GM12865 (cell line): ENCODE measurements around the gene MEN1.

Experiments
- DNase-seq: peaks from one replicate; pipeline ENCODE4 v3.0.0; 2010; ENCODE audit warnings: low read depth
- H3K4me3 ChIP-seq: 2 replicates; pipeline ENCODE4 v1.5.1; 2011; ENCODE audit warnings: mild to moderate bottlenecking, low read depth, low read length, control low read depth
- TF ChIP-seq, protein P1 (sequence below): IDR thresholded peaks from 2 replicates; pipeline ENCODE4 v1.5.1; 2011; ENCODE audit warnings: low read length, control low read depth, low read depth, inconsistent platforms; ENCODE audit not compliant: insufficient read depth; ENCODE audit errors: missing control alignments

Gene MEN1

DNA sequence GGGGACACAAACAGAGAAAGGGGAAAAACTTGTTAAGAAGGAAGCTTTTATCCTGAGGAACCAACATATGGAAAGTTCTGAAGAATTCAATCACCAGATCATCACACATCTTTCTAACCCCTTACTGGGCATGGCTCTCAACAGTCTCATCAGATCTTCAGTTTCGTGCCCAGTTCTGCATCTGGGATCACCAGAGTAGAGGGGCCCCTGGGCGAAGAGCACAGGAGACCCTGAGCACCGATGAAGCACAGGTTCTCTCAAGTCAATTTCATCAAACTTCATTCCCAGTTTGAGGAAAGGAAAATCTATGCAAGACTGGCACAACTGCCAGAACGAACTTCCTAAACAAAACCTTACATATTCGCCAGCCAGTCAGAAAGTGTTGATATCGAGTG, 42.1 kb downstream of the MEN1 start:
- TF ChIP-seq, protein P1, sequence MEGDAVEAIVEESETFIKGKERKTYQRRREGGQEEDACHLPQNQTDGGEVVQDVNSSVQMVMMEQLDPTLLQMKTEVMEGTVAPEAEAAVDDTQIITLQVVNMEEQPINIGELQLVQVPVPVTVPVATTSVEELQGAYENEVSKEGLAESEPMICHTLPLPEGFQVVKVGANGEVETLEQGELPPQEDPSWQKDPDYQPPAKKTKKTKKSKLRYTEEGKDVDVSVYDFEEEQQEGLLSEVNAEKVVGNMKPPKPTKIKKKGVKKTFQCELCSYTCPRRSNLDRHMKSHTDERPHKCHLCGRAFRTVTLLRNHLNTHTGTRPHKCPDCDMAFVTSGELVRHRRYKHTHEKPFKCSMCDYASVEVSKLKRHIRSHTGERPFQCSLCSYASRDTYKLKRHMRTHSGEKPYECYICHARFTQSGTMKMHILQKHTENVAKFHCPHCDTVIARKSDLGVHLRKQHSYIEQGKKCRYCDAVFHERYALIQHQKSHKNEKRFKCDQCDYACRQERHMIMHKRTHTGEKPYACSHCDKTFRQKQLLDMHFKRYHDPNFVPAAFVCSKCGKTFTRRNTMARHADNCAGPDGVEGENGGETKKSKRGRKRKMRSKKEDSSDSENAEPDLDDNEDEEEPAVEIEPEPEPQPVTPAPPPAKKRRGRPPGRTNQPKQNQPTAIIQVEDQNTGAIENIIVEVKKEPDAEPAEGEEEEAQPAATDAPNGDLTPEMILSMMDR: no peak
- no peak for DNase-seq
- no peak overlapping the region for H3K4me3 ChIP-seq

DNA sequence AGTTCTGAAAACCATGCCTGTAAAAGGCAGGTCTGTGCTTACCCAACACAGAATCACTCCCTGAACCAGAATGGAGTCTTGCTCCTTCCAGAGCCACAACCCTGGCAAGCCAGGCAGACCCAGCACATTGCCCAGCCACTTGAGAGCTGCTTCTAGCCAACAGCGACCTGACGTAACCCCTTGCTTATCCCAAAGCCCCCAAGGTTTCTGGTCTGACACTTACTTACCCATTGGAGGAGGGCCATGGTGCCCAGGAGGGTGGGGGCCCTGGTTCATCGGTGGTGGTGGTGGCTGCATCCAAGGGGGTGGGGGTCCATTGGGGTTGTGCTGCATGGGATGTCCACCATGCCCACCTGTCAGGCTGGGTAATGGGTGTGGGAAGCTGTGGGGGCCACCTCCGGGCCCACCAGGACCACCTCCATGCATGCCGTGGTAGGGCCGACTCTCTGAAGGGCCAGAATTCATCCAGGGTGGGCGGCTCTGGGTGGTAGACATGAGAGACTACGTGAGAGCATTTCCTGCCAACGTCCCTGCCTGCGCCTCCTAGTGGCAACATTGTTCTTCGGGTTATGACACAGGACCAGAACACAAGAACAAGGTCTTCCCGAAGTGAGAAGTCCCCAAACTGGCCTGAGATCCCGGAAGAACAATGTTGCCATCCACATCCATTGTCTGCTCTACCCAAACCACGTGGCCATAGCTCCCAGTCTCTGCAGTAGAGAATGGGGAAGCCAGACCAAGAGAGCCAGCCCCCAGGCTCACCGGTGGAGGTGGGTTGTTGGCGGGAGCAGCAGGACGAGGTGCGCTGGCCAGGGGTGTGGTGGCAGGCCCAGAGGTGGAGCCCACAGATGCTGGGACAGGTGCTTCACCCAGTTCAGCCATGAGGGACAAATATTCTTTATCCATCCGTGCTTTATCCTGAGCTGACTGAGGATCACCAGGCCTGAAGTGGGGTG, 42.7 kb downstream of the MEN1 start:
- peak; percentile 81 for DNase-seq
- TF ChIP-seq, protein P1: peak; percentile 81
- H3K4me3 ChIP-seq: no peak overlapping the region

DNA sequence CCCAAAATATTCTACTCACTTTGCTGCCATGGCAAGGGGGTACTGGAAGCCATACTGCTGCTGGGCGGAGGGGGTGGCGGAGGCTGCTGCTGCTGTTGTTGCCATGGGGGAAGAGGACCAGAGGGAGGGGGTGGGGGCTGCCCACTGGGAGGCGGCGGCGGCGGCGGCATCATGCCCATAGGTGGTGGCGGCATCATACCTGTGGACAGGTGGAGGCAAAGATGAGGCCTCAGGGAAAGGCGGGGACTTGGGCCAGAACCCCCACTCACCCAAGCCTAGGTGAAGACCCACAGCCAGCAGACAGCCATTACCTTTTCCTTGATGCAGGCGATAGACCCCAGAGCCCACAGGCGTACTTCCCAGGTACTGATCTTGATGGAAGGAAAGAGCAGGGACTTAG, 43.5 kb downstream of the MEN1 start:
- H3K4me3 ChIP-seq: no peak overlapping the region
- TF ChIP-seq, protein P1: no peak
- no peak for DNase-seq

DNA sequence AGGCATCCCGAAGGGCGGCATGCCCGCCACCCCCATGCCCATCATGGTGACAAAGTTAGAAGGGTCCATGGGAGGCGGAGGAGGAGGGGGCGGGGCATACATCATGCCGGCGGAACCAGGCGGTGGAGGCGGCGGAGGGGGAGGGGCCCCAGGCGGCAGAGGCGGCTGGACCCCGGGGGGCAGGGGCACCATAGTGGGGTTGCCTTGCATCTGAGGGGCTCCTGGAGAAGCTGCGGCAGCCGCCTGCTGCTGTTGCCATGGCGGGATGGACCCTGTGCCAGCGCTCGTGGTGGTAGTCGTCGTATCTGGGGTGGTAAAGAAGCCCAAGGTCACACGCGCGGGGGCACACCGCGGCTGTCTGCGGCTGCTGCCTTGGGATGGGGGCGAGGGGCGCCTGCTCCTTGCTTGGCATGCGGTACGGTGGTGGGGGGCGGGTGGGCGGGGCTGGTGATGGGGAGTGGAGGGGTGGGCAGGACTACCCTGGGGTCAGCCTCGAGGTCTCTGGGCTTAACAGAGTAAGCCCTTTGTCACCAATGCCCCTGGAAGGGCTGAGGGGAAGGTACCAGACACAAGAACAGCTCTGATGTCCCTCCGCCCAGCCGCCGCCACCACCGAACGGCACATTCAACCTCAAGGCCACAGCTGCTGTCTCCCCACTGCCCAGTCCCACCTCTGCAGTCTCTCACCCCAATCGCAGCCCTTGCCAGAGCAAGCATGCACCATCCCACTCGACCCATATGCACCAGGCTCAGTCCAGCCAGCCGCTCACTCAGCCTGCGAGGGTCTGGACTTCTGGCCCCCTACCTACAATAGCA, 44.3 kb downstream of the MEN1 start:
- TF ChIP-seq, protein P1: no peak
- DNase-seq: no peak
- H3K4me3 ChIP-seq: no peak overlapping the region

DNA sequence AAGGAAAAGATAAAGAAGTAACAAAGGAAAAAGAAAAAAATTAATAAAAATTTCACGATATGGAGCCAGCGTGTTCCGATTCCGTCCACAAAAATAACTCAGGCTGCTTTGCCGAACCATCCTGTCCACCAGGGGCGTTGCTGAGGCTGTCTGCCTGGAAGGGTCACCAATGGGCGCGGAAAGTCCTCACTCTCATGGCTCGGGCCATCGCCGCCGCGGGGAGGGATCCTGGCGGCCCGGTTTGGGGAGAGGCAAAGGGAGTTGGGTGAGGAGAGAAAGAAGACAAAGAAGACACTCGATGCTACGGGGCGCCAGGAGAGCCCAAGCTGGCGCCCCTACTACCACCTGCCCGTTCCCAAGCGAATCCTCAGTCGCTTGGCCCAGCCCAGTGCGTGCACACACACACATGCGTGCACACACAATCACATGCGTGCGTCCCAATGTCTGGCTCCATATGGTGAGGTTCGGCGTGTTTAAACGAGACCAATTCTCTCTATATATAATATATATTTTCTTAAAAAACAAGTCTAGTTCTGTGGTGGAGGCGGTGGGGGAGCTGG, 45.0 kb downstream of the MEN1 start:
- no peak overlapping the region for H3K4me3 ChIP-seq
- TF ChIP-seq, protein P1: no peak
- DNase-seq: no peak

DNA sequence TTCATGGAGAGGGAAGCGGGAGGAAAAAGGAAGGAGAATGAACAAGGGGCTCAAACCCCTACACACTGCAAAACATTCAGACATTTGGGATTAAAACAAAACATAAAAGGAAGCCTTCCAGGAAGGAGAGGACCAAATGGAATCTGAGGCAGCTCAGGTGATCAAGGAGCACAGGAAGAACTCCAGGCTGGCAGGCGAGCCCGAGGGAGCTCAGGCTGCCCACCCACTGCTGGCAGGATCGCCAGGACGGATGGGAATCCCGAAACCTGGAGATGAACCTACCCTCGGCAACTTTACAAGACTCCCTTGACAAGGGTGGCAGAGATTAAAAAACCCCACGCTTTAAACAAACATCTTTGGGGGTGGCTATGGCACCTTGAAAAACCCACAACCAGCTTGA, 45.6 kb downstream of the MEN1 start:
- TF ChIP-seq, protein P1: no peak
- no peak overlapping the region for H3K4me3 ChIP-seq
- DNase-seq: no peak
